ENCODE results near the gene ANTXR2.

DNA sequence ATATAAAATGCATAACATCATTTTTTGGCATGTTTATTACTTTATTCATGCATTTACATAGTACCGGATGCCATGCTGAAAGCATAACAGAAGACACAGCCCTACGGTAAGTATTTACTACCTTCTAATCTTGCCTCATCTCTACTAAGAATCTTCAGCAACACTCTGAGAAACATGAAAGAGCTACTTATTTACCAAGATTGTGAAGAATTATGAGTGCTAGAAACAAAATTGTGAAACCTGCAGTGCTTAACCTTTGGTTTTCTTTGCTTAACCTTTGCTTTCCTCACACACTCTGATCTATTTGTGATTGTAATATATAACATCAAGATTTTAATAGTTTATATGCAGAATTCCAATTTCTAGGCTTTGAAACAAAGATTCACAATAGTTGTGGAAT lies 7.4 kb downstream of the ANTXR2 start:
- TF ChIP-seq, protein P1, sequence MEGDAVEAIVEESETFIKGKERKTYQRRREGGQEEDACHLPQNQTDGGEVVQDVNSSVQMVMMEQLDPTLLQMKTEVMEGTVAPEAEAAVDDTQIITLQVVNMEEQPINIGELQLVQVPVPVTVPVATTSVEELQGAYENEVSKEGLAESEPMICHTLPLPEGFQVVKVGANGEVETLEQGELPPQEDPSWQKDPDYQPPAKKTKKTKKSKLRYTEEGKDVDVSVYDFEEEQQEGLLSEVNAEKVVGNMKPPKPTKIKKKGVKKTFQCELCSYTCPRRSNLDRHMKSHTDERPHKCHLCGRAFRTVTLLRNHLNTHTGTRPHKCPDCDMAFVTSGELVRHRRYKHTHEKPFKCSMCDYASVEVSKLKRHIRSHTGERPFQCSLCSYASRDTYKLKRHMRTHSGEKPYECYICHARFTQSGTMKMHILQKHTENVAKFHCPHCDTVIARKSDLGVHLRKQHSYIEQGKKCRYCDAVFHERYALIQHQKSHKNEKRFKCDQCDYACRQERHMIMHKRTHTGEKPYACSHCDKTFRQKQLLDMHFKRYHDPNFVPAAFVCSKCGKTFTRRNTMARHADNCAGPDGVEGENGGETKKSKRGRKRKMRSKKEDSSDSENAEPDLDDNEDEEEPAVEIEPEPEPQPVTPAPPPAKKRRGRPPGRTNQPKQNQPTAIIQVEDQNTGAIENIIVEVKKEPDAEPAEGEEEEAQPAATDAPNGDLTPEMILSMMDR (conservative IDR thresholded peaks at IDR 0.05; ENCODE audit: low read depth, low read length) = no peak
- no peak for TF ChIP-seq EZH2 (IDR thresholded peaks at IDR 0.05; ENCODE audit: borderline replicate concordance, low read depth, low read length, poor library complexity, severe bottlenecking)
